Measurements from ENCODE around the gene YLPM1. TPM values are rescaled to one million over a fixed set of nuclear protein-coding genes. Genes with fewer than 3 reads are reported as not detected.
"Not testable (repeated sequence)": the region's sequence is repeated elsewhere in the genome, so short reads cannot be mapped to it uniquely, and the experiment has no call there.

Gene YLPM1, protein sequence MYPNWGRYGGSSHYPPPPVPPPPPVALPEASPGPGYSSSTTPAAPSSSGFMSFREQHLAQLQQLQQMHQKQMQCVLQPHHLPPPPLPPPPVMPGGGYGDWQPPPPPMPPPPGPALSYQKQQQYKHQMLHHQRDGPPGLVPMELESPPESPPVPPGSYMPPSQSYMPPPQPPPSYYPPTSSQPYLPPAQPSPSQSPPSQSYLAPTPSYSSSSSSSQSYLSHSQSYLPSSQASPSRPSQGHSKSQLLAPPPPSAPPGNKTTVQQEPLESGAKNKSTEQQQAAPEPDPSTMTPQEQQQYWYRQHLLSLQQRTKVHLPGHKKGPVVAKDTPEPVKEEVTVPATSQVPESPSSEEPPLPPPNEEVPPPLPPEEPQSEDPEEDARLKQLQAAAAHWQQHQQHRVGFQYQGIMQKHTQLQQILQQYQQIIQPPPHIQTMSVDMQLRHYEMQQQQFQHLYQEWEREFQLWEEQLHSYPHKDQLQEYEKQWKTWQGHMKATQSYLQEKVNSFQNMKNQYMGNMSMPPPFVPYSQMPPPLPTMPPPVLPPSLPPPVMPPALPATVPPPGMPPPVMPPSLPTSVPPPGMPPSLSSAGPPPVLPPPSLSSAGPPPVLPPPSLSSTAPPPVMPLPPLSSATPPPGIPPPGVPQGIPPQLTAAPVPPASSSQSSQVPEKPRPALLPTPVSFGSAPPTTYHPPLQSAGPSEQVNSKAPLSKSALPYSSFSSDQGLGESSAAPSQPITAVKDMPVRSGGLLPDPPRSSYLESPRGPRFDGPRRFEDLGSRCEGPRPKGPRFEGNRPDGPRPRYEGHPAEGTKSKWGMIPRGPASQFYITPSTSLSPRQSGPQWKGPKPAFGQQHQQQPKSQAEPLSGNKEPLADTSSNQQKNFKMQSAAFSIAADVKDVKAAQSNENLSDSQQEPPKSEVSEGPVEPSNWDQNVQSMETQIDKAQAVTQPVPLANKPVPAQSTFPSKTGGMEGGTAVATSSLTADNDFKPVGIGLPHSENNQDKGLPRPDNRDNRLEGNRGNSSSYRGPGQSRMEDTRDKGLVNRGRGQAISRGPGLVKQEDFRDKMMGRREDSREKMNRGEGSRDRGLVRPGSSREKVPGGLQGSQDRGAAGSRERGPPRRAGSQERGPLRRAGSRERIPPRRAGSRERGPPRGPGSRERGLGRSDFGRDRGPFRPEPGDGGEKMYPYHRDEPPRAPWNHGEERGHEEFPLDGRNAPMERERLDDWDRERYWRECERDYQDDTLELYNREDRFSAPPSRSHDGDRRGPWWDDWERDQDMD (N-terminal part only)
- total RNA-seq = 10 to 100 TPM; 36.9 to 42.7 TPM
- long read RNA-seq, partial matches to known transcripts = 9 of 9 reads
- long read RNA-seq, other reads (novel, unspliced or antisense) = 0 of 9 reads

DNA sequence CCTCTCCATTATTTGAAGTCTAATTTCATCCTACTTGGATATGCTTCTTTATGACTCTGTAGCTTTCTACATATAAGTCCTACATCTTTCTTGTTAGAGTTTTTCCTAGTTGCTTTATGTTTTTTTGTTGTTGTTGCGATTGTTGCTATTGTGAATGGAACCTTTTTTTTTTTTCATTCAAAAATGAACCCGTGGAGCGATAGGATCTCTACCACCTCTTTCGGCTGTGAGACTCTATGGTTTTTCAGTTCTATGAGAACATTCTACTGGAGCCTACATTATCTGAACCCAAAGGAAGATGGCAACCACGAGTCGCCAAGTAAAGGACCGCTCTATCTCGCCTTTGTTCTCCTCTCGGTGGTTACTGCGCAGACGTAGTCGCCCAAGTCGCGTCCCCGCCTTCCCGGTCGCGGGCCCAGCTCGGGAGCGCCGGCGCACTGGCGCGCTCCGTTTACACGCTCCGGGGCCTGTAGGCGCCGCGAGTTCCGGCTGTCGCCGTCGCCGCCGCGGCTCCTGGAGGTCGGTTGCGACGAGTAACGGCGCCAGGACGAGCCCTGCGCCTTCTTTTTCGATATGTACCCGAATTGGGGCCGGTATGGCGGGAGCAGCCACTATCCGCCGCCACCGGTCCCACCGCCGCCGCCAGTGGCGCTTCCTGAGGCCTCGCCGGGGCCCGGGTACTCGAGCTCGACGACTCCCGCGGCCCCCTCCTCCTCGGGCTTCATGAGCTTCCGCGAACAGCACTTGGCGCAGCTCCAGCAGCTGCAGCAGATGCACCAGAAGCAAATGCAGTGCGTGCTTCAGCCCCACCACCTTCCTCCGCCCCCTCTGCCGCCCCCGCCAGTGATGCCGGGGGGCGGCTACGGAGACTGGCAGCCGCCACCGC lies at the start of gene YLPM1:
TSS of gene YLPM1 (plus strand) at position 400 of the 886 bp plus-strand sequence. CDS start at position 574, 174 bp downstream.
- DNase-seq = peak; percentile 91 to 92
- intact Hi-C loops (cut with DNase I, micrococcal nuclease) = no loop called here
- peak; percentile 97 for ATAC-seq

DNA sequence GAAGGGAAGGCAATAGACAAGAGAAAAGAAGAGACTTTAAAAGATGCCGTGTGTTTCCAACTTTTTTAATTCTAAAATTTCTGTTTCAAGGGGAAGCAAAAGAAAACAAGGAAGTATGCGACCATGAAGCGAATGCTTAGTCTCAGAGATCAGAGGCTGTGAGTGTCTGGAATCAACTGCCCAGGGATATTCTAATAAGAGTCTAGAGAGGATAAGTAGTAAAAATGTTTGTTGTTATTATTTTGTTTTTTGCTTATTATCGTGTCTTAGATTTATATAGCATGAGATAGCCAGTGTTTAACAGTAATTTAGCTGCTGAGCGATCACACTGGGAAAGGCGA lies 49.8 kb upstream of the YLPM1 start:
- no peak for DNase-seq
- intact Hi-C loops (cut with DNase I, micrococcal nuclease) = no loop called here
- ATAC-seq = peak; percentile 15

DNA sequence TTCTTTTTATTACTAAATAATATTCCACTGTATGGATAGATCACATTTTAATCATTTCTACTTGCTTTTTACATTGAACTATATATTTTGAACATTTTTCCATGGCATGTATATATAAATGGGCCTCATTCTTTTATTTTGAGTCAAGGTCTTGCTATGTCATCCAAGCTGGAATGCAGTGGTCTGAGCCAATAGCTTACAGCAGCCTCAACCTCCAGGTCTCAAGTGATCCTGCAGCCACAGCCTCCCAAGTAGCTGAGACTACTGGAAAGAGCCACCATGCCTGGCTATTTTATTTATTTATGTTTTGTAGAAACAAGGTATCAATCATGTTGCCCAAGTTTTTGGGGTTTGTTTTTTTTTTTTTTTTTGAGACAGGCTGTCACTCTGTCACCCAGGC lies 42.6 kb upstream of the YLPM1 start:
- no peak for ATAC-seq
- intact Hi-C loops (cut with DNase I, micrococcal nuclease) = no loop called here
- DNase-seq = no peak

DNA sequence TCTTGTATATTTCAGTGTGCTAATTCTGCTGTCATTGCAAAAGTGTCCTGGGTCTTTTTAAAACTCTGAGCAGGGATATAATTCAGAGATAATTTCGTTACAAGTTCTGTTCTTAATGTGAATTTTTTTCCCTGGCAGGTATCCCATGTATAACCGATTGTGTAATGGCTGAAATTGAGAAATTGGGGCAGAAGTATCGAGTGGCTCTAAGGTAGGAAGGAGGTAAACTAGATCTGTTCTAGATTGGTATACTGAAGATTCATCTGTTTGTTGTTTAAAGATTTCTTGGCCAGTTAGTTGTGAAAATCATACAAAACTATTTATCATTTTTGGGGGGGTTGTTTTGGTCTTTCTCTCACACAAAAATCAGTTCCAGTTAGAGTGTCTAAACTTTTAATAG lies 40.0 kb upstream of the YLPM1 start:
- ATAC-seq (no peak), DNase-seq (no peak)
- intact Hi-C loops (cut with DNase I, micrococcal nuclease) = no loop called here

DNA sequence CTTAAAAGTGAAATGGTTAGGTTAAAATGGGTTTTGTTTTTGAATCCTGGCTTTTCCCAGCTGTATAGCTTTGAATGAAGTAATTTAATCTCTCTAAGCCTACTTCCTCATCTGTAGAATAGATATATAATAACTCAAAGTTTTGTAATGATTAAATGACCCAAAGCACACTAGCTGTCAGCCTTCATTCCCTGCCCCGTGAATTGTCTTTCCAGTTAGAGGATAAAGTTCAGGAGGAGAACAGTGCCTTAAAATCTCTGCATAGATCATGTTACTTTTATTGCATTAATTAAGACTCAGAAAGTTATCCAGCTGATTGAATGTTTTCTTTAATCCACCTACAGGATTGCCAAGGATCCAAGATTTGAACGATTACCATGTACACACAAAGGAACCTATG lies 30.7 kb upstream of the YLPM1 start:
- no peak for DNase-seq
- intact Hi-C loops (cut with DNase I, micrococcal nuclease) = no loop called here
- peak; percentile 96 for ATAC-seq

DNA sequence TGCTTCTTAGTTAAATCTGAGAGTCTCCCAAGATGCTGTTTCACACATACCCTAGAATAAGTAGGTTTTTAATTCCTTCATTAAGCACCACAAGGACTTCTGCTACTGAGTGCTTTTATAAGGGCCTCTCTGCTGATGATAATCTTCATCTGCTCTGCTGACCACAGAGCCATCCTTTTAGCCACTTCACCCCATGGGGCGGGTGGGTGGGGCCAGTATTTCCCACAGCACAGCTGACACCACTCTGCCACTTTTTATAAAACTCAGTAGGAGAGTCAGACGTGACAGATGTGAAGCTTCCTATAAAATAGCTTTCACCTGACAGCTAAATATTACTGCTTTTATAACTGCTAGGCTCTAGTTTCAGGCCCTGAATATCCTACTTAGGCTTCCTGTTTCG lies 29.9 kb upstream of the YLPM1 start:
- ATAC-seq (no peak), DNase-seq (no peak)
- intact Hi-C loops (cut with DNase I, micrococcal nuclease) = no loop called here

DNA sequence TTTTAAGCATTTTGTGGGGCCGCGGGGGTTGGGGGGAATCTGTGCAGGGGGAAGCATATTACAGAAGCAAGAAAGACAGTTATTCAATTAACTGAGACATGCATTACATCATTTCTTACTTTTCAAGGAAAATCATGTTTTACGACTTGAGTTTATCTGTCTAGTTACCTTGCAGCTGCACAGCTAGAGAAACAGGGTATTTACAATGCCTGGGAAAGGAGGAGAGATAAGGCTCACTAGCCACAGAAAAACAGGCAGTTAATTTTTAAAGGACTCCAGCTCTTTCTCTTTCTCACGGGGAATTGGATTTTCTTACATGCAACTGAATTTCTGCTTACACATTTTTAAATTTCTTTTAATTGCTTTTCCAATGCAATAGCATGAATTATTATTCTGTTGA lies 28.0 kb upstream of the YLPM1 start:
- no peak for ATAC-seq
- intact Hi-C loops (cut with DNase I, micrococcal nuclease) = no loop called here
- DNase-seq = no peak

DNA sequence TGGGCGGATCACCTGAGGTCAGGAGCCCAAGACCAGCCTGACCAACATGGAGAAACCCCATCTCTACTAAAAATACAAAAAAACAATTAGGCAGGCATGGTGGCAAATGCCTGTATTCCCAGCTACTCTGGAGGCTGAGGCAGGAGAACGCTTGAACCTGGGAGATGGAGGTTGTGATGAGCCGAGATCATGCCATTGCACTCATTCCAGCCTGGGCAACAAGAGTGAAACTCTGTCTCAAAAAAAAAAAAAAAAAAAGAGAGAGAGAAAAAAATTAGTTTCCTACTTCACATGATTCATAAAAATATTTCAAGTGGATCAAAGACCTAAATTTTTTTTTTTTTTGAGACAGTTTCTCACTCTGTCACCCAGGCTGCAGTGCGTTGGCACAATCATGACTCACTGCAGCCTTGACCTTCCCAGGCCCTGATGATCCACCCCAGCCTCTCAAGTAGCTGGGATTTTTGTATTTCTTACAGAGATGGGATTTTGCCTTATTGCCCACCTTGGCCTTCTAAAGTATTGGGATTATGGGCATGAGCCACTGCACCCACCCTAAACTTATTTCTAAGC lies 25.3 kb upstream of the YLPM1 start:
- no peak for DNase-seq
- intact Hi-C loops (cut with DNase I, micrococcal nuclease) = no loop called here
- ATAC-seq = no peak

DNA sequence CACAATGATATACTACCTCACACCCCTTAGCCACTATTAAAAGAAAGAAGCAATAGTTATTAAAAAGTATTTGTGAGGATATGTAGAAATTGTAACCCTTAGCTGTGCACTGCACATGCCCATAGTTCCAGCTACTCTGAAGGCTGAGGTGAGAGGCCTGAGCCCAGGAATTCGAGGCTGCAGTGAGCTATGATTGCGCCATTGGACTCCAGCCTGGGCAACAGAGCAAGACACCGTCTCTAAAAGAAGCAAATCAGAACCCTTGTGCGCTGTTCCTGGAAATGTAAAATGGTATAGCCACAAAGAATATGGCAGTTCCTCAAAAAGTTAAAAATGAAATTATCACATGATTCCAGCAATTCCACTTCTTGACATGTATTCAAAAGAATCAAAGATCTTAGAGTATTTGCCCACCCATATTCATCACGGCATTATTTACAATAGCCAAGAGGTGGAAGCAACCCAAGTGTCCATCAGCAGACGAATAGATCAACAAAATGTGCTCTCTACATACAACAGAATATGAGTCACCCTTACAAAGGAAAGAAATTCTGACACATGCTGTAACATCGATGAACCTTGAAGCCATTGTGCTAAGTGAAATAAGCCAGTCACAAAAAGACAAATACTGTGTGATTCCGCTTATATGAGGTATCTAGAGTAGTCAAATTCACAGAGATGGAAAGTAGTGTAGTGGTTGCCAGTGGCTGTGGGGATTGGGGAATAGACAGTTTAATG lies 23.7 kb upstream of the YLPM1 start:
- DNase-seq (no peak), ATAC-seq (no peak)
- intact Hi-C loops (cut with DNase I, micrococcal nuclease) = no loop called here

DNA sequence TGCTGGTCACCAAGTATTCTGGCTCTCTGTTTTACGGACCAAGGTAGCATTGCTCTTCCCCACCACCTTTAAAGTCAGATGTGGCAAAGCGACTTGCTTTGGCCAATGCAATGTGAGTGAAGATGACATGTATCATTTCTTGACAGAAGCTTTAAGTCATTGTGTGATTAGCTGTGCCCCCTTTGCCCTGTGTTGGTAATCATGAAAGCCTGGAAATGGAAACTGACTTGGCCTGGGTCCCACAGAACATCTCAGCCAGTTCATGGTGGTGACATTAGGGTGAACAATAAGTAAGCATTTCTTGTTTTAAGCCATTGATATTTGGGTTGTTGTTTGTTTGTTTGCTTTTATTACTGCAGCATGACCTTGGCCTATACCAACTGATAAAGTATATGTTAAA lies 15.9 kb upstream of the YLPM1 start:
- ATAC-seq = no peak
- DNase-seq = no peak
- intact Hi-C loops (cut with DNase I, micrococcal nuclease) = no loop called here

DNA sequence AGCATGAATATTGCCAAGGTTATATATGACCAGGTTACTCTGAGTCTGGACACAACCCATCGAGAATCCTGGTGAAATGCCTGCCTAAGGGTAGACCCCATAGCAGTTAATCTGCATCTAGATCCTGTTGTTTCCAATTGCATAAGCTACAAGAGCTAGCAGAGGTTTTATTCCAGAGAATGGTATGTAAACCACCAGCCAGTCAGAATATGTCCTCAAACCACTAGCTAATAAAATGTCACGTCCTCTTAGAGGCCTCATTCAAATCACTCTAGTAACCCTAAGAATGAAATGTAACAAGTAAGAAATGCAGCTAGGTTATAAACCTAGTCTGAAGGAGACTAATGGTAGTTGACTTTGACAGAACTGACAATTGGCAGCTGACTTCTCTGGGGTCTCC lies 9.0 kb upstream of the YLPM1 start:
- DNase-seq (no peak), ATAC-seq (no peak)
- intact Hi-C loops (cut with DNase I, micrococcal nuclease) = no loop called here

DNA sequence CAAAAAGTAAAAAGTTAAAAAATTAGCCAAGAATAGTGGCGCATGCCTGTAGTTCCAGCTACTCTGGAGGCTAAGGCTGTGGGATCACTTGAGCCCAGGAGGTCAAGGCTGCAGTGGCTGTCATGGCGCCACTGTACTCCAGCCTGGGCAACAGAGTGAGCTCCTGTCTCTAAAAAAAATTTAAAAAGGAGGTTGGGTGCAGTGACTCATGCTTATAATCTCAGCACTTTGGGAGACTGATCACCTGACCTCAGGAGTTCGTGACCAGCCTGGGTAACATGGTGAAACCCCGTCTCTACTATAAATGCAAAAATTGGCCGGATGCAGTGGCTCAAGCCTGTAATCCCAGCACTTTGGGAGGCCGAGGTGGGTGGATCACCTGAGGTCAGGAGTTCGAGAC lies 8.2 kb upstream of the YLPM1 start:
- ATAC-seq = no peak
- DNase-seq = no peak
- intact Hi-C loops (cut with DNase I, micrococcal nuclease) = no loop called here

DNA sequence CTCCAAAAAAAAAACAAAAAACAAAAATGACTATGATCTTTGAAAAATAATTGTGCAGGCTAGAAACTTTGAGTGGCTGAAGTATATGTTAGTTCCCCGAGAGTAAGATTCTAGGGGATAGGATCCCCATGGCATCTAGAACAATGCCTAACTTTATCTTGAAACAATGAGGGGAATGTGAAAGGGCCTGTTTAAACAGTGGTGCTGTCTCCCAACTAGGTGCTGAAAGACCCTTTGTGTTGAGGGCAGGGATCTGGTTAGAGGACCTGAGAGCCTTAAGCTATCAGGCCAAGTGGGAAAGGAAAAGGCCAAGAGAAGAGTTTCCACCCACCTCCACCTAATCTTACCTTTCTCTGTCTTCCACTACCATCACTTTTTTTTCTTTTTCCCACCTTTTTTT lies 6.8 kb upstream of the YLPM1 start:
- DNase-seq (no peak), ATAC-seq (no peak)
- intact Hi-C loops (cut with DNase I, micrococcal nuclease) = no loop called here

DNA sequence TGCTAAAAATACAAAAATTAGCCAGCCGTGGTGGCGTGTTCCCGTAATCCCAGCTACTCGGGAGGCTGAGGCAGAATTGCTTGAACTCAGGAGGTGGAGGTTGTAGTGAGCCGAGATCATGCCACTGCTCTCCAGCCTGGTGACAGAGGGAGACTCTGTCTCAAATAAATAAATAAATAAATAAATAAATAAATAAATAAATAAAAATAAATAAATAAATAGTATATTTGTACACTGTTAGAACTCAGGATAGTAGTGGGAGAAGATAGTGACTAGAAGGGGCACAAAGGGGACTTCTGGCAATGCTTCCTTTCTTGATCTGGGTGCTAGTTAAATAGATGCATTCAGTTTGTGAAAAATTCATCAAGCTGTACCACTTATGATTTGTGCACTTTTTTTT lies 4.6 kb upstream of the YLPM1 start:
- ATAC-seq; intact Hi-C loops (cut with DNase I, micrococcal nuclease); DNase-seq: not testable (repeated sequence)

DNA sequence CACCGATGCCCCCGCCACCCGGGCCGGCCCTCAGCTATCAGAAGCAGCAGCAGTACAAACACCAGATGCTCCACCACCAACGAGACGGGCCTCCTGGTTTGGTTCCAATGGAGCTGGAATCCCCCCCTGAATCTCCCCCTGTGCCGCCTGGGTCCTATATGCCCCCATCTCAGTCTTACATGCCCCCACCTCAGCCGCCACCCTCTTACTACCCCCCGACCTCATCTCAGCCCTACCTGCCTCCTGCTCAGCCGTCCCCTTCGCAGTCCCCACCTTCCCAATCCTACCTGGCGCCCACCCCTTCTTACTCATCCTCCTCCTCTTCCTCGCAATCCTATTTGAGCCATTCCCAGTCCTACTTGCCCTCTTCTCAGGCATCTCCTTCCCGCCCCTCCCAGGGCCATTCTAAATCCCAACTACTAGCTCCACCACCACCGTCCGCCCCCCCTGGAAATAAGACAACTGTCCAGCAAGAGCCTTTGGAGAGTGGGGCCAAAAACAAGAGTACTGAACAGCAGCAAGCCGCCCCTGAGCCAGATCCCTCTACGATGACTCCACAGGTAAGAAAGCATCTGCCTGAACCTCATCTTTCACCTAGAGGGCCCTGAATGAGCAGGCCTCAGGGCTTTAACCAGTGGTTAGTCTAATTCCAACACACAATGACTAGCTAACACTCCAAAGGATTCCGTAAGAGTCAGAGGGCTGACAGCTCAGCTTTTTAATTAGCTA lies 851 bp downstream of the YLPM1 start:
- intact Hi-C loops (cut with DNase I, micrococcal nuclease) = no loop called here
- ATAC-seq = peak; percentile 9
- DNase-seq = peak; percentile 28 to 29

DNA sequence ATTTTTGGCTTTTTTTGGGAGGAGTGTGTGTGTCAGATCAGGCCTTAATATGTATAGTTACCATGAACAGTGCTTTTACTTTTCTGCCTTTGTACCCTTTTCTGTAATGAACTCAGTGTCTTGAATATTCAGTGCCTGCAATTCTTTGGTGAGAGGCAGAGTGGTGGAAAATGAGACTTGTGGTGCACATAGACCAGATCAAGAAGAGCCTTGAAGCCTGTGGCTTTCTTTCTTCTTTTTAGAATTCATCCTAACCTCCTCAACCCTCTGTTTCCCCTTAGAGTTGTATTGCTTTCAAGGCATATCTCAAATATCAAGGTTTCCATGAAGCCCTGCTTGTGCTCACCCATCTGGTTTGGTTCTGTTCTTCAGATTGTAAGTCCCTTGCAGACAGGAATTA lies 2.6 kb downstream of the YLPM1 start:
- no peak for DNase-seq
- ATAC-seq = no peak
- intact Hi-C loops (cut with DNase I, micrococcal nuclease) = no loop called here

DNA sequence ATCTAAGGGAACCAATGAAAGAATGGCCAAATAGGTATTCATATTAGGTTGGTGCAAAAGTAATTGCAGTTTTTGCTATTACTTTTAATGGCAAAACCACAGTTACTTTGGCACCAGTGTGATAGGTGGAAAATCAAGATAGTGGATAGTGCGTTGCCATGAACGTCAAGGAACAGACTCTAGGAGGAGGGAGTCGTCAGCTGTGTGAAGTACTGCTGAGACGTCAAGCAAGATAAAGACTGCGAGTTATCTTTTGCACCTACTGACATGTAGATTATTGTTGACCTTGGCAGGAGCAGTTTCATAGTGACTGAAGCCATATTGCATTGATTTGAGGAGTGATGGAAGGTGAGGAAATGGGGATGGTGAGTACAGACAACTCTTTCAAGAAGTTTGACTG lies 8.3 kb downstream of the YLPM1 start:
- DNase-seq (no peak), ATAC-seq (no peak)
- intact Hi-C loops (cut with DNase I, micrococcal nuclease) = no loop called here
